T follicular helper cell (primary cell): ENCODE measurements around the gene RBBP8.

Experiments
- DNase-seq: peaks from one replicate; pipeline ENCODE4 v3.0.0-alpha.2; 2020; ENCODE audit warnings: low read depth

RBBP8 gene

DNA sequence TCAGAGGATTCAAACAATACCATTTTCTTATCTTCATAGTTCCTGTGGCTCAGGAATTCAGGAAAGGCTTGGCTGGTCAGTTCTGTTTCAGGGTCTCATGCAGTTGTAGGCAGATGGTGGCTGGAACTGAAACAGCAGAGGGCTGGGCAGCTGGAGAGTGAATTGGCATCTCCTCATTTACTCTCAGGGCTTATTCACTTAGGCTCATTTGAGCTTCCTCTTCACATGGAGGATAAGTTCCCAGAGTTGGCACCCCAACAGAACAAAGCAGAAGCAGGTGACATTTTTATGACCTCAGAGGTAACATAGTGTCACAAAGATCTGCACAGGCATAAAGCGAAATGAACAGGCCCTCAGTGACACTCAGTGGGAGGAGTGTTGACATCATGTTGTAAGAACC, 66.1 kb downstream of the RBBP8 start:
- no peak for DNase-seq

DNA sequence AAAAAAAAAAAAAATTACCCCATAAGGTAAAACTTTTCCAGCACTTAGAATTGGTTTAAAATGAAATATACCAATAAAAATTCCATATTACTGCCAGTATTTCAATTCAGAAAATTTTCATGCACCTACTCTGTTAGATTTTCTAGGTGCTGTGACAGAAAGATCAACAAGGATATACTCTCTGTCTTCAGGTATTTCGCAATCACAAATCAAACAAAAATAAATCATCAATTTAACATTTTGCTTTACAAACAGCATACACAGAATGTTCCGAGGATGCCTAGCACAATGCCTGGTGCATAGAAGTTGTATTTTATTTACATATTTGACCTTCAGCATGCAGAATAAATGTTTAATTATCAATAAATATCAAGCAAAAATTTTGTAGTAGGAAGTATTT, 66.5 kb downstream of the RBBP8 start:
- no peak for DNase-seq

DNA sequence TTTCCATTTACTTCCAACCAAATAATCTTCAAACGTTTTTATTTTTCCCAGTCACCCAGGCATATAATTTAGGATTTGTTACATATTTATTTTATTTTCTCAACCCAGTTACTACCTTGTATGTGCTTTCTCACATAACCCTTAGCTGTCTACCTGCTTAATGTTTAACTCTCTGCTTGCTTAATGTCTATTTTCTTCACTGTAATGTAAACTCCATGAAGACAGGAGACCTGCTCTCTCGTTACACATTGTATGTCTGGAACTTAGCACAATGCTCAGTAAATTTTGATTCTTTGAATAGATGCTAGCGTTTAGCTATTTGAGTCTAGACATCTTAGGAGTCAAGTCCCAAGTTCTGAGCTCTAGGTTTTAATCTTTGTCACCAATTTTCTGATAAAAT, 70.2 kb downstream of the RBBP8 start:
- DNase-seq = no peak

DNA sequence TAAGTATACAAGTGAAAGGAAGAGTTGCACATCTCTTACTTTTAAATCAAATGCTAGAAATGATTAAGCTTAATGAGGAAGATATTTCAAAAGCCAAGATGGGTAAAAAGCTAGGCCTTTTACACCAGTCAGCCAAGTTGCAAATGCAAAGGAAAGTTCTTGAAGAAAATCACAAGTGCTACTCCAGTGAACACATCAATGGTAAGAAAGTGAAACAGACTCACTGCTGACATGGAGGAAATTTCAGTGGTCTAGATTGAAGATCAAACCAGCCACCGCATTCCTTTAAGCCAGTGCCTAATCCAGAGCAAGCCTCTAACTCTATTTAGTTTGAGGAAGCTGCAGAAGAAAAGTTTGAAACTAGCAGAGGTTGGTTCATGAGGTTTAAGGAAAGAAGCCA, 79.1 kb downstream of the RBBP8 start:
- no peak for DNase-seq

DNA sequence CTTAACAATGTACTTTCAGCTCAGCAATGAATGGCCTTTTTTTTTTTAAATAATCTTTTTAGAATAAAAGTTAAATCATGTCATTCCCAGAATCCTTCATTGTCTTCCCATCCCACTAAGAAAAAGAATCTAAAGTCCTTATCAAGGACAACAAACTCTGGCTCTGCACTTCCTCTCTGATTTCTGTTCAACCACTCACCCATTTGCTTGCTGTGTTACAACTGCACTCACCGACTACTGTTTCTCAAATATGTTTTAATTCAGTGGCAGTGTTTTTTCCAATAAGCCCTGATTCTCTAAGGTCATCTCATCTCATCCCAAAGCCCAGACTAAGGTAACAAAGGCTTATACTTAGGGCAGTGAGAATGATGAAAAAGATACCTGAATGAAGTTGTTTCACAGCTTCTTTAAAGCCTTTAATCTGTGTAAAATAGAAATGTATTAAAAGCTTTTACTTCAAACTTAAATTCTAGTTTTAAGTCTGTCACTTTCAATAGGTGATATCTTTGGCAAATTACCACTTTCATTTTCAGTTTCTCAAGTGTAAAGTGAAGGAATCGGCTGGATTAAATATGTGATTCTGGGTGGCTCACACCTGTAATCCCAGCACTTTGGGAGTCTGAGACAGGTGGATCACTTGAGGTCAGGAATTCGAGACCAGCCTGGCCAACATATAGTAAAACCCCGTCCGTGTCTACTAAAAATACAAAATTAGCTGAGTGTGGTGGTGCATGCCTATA, 87.6 kb downstream of the RBBP8 start:
- no peak for DNase-seq

DNA sequence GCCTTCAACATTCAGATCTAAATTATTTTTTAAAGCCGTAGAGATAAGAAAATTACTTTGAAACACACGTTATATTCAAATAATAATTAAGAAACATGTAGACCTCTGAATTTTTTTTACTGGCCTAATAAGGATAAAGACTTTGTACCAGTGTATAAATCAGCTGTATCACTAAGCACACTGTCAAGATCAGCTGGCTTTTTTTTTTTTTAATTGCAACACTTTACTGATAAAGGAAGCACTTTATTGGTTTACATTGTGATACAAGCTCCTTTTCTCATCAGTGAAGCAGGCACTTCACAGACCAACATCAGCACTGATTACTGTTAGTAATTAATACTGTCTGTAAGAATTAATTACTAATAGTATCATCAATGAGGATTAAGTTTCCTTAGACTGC, 88.5 kb downstream of the RBBP8 start:
- no peak for DNase-seq

DNA sequence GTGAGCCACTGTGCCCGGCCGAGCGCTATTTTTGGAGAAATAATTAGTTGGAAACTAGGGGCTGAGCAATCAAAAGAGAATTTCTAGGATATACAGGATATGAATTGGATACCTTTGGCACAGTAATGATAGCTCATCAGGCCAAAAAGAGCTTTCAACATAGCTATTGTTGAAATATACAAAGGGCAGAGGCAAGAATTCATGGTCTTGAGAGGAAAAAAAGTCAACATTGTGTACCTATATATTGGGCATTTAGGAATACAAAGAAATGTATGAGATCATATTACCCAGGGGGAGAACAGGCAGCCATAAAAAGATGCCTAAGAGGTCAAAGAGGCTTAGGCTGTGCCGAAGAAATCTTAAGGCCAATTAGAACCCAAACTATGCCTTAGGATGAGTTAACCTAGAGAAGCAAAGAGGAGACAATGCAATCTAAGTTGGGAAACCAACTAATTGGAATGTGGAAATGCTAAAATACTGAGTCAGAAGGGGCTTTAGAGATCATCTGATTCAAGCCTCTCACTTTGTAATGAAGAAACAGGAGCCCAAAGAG, 99.0 kb downstream of the RBBP8 start:
- DNase-seq = no peak

DNA sequence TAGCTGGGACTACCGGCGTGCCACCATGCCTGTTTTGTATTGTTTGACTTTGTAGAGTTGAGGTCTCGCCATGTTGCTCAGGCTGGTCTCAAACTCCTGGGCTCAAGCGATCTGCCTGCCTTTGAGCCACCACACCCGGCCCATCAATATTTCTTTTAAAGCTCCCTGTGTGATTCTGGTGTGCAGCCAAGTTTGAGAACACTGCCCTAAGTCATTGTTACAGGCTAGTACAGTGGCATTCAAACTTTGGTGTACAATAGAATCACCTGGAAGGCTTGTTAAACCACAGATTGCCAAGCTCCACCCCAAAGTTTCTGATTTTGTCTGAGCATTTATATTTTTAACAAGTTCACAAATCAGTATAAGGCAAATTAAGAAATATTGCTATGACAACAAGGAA, 99.9 kb downstream of the RBBP8 start:
- DNase-seq = no peak

DNA sequence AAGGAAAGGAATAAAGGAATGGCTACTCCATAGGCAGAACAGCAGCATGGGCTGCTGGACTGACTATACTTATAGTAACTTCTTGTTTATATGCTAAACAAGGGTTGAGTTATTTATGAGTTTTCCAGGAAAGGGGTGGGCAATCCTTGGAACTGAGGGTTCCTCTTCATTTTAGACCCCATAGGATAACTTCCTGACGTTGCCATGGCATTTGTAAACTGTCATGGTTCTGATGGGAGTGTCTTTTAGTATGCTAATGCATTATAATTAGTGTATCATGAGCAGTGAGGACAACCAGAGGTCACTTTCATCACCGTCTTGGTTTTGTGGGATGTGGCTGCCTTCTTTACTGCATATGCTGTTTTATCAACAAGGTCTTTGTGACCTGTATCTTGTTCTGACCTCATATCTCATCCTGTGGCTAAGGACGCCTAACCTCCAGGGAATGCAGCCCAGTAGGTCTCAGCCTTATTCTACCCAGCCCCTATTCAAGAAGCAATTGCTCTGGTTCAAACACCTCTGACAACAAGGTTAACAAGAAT, 103.6 kb downstream of the RBBP8 start:
- DNase-seq = no peak

DNA sequence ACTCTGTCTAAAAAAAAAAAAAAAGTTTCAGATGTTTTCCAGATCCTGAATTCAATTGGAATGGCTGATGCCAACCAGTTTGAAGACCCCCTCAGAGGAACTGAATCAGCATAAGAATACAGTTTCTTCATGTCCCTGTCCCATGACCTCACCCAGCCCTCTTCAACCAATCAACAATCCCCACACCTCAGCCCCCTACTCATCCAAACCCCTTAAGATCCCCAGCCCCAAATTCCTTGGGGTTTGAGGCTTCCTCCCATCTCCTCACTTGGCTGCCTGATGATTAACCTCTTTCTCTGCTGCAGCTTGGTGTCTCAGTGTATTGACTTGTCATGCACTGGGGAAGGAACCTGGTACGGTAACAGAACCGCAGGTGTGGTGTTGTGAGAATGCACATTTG, 104.5 kb downstream of the RBBP8 start:
- DNase-seq = no peak

DNA sequence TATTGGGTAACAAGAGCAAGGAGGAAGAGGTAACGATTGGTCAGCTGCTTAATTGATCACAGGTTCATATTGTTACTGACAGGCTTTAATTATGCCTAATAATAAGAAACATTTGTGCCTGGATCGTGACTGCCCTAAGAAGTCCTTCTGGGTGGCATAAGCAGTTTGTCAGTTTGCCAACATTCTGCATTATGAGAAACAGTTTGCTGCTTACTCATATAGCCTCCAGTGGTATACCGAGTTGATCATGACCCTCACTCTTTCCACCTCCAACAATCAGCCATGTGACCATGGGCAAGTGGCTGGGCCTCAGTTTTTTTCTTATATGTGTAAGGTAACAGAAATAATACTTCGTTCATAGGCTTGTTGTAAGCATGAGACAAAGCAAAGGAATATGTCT, 105.6 kb downstream of the RBBP8 start:
- no peak for DNase-seq

DNA sequence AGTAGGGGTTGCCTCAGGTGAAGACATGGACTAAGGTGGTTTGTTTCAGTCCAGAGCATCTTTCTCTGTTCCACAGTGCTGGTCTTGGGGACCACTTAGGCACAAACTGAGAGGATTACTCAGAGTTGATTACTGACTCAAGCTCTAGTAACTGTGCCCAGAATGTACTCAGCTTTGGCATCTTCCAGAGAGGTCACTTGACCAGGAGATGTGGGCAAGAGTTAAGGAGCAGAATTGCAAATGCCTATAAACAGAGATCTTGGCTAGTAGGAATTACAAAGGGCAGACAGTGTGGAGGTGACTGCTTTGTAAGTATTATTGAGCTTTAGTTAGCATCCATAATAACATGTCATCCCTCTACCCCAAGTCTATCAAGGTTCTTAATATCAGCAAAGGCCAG, 109.0 kb downstream of the RBBP8 start:
- DNase-seq = no peak

DNA sequence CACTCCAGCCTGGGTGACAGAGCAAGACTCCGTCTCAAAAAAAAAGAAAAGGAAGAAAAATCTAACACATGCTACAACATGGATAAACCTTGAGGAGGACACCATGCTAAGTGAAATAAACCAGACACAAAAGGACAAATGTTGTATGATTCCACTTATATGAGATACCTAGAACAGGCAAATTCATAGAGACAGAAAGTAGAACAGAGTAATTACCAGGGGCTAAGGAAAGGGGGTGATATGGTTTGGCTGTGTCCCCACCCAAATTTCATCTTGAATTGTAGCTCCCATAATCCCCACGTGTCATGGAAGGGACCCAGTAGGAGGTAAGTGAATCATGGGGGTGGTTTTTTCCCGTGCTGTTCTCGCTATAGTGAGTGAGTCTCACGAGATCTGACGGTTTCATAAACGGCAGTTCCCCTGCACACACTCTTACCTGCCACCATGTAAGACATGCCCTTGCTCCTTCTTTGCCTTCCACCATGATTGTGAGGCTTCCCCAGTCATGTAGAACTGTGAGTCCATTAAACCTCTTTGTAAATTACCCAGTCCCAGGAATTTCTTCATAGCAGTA, 110.8 kb downstream of the RBBP8 start:
- DNase-seq = no peak

DNA sequence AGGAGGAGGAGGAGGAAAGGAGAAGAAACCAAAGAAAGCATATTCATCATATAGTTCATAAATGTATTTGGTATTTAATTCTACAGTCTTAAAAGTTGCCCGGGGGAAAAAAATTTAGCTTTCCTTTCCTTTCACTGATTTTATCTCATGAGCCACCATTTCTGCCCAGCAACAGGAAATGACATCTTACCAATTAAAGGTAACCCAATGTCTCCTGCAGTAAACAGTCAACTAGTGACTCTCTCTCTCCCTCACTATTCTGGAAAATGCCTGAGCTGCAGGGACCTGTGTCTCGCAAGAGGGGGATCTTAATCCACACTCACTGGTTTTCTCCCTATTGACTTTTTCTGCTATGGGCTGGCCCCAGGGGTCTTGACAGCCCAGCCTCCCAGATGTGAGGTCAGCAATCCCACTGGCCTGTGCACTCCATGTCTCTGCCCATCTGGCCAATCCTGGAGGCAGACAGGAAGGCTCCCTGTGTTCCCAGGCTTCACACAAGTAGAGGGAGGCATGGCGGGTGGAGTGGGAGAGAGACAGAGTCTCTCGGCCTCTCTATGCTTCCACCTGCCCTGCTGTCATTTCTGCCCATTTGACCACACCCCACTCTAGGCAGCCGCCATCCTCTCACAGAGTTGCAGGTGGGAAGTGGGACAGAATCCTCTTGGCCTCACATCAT, 116.7 kb downstream of the RBBP8 start:
- no peak for DNase-seq

DNA sequence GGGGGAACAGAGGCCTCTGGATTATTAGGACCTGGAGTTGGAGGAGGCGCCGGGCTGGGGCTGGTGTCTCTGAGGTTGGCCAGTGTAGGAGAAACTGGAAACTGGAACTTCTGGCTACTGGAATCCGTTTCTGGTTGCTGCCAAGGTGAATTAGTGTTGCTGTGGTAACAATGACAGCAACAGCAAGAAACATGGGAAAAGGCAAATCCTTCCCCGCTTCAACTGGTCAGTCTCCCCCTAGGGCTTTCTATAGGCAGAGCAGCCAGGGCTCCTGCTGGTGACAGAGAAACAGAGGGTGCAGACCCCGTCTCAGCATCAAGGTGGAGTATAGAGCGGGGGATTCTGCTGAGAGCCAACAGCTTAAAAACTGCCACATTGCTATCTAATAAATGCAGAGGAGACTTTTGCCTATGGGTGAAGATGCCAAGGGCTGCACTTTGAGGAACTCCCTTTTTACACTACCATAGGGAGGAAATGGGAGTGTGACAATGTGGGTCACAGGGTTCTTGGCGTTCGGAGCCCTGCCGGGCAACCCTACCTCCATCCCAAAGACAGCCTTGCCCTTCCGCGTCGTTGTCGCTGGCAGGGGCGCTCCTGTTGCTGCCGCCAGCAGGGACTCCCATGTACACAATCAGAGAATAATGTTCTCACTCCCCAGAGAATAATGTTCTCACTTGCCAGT, 120.8 kb downstream of the RBBP8 start:
- no peak for DNase-seq

DNA sequence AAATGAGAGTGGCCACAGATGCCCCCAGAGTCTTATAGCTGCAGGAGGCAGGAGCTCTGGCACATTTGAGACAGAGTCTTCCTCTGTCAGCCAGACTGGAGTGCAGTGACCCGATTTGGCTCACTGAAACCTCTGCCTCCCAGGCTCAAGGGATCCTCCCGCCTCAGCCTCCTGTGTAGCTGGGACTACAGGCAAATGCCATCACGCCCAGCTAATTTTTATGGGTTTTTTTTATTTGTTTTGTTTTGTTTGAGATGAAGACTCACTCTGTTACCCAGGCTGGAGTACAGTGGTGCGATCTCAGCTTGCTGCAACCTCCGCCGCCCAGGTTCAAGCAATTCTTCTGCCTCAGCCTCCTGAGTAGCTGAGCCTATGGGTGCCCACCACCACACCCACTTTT, 121.4 kb downstream of the RBBP8 start:
- no peak for DNase-seq

DNA sequence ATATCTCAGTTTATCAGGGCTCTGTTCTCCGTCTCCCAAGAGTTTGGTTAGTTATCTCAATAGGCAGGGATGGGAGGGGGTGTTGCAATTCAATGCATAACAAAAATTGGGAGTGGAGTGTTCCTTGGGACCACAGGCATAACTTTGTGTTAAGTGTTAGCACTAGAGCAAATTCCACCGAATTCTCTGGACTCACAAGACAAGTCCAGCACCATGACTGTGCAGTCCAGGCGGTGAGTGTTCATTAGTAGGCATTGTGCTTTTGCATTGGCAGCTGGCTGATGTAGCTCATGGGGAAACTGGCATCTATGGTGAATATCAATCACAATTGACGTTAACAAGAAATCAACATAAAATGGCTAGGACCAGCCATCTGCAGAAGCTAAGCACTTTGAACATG, 123.2 kb downstream of the RBBP8 start:
- no peak for DNase-seq

DNA sequence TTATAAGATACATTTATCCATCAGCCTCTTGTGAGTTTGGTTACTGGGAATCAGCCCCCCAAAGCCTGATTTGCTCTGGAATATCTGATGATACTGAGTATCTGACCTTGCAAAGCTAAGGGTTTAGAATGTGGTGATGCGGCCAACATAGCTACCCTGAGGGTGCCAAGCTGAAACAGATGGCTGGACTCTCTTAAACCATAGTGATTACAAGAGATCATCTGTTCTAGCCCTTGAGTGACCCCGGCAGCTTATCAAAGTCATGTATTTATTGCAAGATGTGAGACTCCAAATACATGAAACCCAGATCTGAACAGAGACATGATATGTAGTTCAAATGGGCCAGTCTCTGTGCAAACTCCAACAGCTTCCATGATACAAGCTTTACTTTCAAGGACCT, 124.0 kb downstream of the RBBP8 start:
- no peak for DNase-seq

DNA sequence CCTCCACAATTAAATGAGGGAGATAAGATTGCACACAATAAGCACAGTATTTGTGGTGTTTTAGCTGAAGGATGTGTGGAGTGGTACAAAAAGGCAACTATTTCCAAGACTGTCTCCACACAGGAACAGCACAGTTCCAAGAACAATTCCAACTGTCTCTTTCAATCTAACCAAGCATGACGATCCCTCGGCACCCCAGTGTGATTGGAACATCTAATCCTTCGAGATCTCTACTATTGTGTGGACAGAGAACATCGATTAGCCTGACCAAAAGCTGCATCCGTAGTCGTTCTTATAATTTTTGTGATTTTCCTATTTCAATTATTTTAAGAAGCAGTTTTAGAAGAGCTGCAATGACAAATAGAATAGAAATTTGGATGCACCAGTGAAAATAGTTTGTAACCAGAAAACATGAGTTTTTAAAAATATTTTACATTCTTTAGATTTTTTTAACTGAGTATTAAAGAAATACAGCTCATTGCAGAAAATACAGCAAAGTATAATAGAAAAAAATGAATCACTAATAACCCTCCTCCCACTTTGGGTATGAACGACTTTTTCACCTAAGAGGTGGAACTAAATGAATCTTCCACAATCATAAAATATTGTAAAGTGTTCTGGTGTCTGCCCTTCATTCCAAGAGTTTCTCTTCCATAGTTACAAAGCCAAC, 125.8 kb downstream of the RBBP8 start:
- no peak for DNase-seq

DNA sequence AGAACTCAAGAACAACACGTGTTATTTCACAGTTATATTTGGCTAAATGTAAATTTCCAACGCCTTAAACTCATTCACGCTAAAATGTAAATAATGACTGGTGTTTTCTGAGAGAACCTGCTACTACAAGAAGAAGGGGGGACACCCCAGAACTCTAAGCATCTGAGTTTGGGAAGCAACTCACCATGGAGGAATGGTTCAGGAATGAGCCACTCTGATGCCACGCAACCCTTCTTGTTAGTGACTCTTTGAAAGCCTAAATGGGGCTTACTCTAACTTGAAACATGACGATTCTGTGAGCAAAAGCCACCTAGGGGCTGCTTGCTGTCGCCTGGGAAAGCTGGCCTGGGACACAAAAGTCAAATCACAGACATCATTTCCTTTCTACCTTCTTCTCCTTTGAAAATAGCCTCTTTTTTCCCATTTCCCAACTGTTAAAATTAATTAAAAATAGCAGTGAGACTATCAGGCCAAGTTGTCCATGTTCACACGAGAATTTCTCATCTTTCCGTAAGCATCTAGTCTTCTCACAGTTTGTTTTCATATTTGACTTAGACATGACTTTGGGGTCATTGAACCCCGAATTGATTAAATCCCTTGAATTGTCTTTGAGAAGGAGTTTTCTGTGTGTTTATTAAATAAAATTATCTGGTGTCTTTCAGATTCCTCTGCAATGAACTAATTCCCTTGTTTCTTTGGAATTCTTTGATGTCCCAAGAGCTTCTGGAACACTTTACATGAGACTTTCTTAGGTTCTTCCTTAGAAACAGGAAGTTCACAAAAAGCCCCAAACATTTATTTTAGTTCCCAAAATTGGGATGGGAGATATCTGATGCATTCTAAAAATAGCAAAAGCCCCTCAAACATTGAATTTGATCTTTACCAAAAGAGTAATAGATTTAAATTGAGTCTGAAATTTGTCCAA, 126.7 kb downstream of the RBBP8 start:
- no peak for DNase-seq

DNA sequence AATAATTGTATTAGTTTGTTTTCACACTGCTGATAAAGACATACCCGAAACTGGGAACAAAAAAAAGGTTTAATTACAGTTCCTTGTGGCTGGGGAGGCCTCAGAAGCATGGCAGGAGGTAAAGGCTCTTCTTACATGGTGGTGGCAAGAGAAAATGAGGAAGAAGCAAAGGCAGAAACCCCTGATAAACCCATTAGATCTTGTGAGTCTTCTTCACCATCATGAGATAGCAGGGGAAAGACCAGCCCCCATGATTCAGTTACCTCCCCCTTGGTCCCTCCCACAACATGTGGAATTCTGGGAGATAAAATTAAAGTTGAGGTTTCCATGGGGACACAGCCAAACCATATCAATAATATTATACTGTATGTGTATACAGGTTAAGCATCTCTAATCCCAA, 128.9 kb downstream of the RBBP8 start:
- no peak for DNase-seq
